ENCODE data around the gene C9orf152. TPM values are rescaled to one million over a fixed set of nuclear protein-coding genes. Genes with fewer than 3 reads are reported as not detected.
A peak's percentile ranks its signal among the peaks of the same experiment; 100 is the strongest.

The C9orf152 gene
- total and polyA plus RNA-seq, 12 donors: 0.13 TPM; not detected in 11

DNA sequence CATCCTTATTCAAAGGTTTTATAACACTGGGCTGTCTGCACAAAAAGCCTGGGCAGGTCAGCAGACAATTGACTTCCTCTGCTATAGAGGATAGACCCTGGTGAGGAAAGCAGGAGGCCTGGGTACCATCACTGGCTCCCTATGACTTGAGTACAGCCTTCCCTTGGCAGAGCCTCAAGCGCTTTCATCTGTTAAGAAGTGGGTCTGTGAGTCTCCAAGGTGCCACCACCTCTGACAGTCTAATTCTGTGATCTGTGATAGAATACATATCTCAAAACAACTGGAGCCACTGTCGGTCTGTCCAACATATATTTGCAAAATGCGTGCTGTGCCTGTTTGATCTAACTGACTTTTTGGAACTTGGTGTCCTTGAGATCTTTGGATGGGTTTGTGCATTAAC is 52.2 kb downstream of the C9orf152 start:
- H3K4me1 ChIP-seq (replicated peaks in 1 of 2): peaks cover 0 to 5% of the 10 kb centered on the region in 2 donors
- no peak overlapping the region for H3K4me3 ChIP-seq
- no peak for DNase-seq
- no peaks in the 10 kb centered on the region for H3K27me3 ChIP-seq
- H3K27ac ChIP-seq: no peak overlapping the region
- H3K36me3 ChIP-seq (replicated peaks in 1 of 2): no peaks in the 10 kb centered on the region
- intact Hi-C loops (cut with DNase I): loop anchor here (10.0 kb wide), 3 partner anchors 251 to 581 kb away; no protein-coding TSS in a partner anchor
- 69 to 96% (median 89%) methylated on average over 3 of the region's 3 CpGs for WGBS, 4 donors
- no peaks in the 10 kb centered on the region for H3K9me3 ChIP-seq (replicated peaks in 1 of 3)
- no peak for TF ChIP-seq POLR2A (IDR thresholded peaks at IDR 0.05)
- TF ChIP-seq, protein P1, sequence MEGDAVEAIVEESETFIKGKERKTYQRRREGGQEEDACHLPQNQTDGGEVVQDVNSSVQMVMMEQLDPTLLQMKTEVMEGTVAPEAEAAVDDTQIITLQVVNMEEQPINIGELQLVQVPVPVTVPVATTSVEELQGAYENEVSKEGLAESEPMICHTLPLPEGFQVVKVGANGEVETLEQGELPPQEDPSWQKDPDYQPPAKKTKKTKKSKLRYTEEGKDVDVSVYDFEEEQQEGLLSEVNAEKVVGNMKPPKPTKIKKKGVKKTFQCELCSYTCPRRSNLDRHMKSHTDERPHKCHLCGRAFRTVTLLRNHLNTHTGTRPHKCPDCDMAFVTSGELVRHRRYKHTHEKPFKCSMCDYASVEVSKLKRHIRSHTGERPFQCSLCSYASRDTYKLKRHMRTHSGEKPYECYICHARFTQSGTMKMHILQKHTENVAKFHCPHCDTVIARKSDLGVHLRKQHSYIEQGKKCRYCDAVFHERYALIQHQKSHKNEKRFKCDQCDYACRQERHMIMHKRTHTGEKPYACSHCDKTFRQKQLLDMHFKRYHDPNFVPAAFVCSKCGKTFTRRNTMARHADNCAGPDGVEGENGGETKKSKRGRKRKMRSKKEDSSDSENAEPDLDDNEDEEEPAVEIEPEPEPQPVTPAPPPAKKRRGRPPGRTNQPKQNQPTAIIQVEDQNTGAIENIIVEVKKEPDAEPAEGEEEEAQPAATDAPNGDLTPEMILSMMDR (IDR thresholded peaks at IDR 0.05): no peak

DNA sequence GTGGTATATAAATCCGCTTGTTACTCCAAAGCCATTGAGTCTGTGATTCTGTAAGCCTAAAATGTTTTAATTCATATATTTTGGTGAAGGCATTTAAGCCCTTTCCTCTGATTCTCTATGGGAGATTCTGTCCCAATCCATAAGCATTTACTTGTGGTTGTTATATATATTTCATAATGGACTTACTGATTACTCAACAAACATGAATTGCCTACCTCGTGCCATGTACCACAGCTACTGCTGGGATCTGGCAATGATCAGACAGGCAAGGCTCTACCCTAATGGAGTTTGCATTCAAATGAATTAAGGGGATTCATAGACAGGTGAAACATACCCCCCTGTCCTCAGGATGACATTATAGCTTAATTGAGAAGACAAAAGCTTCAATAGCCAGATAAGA is 54.5 kb downstream of the C9orf152 start:
- Histone ChIP-seq H3K36me3 (replicated peaks in 1 of 2) (no peaks in the 10 kb centered on the region), H3K4me1 (replicated peaks in 1 of 2) (peaks cover 0 to 12% of the 10 kb centered on the region in 2 donors), H3K9me3 (replicated peaks in 1 of 3) (no peaks in the 10 kb centered on the region), H3K27ac (no peak overlapping the region), H3K4me3 (no peak overlapping the region), H3K27me3 (no peaks in the 10 kb centered on the region)
- DNase-seq: no peak
- WGBS, 4 donors: 53 to 71% (median 61%) methylated on average over 2 of the region's 2 CpGs
- intact Hi-C loops (cut with DNase I): loop anchor here (5.0 to 10.0 kb wide), 4 partner anchors 249 to 579 kb away; no protein-coding TSS in a partner anchor
- TF ChIP-seq, protein P1 (IDR thresholded peaks at IDR 0.05): no peak
- TF ChIP-seq POLR2A (IDR thresholded peaks at IDR 0.05): no peak

DNA sequence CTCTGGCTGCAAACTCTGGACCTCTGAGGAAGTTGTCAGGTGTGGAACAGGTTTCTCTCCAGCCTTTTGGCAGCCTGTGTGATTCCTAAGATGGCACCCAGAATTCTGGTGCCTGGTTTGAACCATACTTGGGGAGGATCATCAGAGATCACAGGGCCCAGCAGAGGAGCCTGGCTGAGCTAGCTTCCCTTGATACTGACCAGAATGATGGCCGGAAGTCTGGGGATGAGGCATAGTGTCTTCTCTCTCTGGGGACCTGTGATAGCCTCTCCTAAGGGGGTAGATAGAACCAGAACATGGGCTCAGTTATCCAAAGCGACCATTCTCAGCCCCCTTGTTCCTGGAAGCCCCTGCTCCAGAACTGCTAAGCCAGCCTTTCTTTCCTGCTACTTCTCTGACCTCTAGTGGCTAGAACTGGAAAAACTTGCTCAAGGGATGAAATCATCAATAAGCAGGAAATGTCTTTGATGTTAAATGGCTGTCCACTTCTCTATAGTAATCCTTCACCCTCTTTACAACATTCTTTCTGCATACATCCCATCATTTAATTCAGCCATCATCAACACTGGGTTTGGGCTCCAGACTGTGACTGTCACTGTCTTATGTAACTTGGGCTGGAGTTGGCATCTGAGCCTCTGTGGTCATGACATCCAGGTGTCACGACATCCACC is 55.1 kb downstream of the C9orf152 start:
- no peak for DNase-seq
- TF ChIP-seq, protein P1 (IDR thresholded peaks at IDR 0.05): peak; percentile 51 to 82 (median 71)
- TF ChIP-seq POLR2A (IDR thresholded peaks at IDR 0.05): no peak
- no peaks in the 10 kb centered on the region for H3K27me3 ChIP-seq
- H3K36me3 ChIP-seq (replicated peaks in 1 of 2): no peaks in the 10 kb centered on the region
- intact Hi-C loops (cut with DNase I): loop anchor here (5.0 to 10.0 kb wide), 4 partner anchors 248 to 578 kb away; no protein-coding TSS in a partner anchor
- peaks cover 0 to 12% of the 10 kb centered on the region in 2 donors for H3K4me1 ChIP-seq (replicated peaks in 1 of 2)
- 50 to 65% (median 59%) methylated on average over 3 of the region's 3 CpGs for WGBS, 4 donors
- no peak overlapping the region for H3K4me3 ChIP-seq
- H3K27ac ChIP-seq: no peak overlapping the region
- H3K9me3 ChIP-seq (replicated peaks in 1 of 3): no peaks in the 10 kb centered on the region

Other genes starting within 250 kb of the C9orf152 start
- gene TXN, start 48.3 kb upstream of the C9orf152 start, total RNA-seq: 100 to 1,000 TPM in 6 of 9 donors, 10 to 100 TPM in 3; 60.3 to 282 (median 108) TPM
- gene TXN, start 48.3 kb upstream of the C9orf152 start, polyA plus RNA-seq: 100 to 1,000 TPM; 146 to 331 (median 224) TPM
- not detected for gene TXNDC8, start 129.7 kb upstream of the C9orf152 start, total RNA-seq
- gene TXNDC8, start 129.7 kb upstream of the C9orf152 start, polyA plus RNA-seq: not detected

Data from adrenal gland (tissue), 12 donors.